MM.1S (cell line): ENCODE measurements around the gene KCNIP3.

Experiments used
- EZH2 ChIP-seq: fragments of 300-600 bp; sonication (generic); optimal IDR thresholded peaks from 2 replicates; pipeline ENCODE3; 2017; ENCODE audit warnings: low read depth, mild to moderate bottlenecking, antibody characterized with exemption, low read length, mixed read lengths
- TF ChIP-seq, protein P1 (sequence below): fragments of 300-600 bp; sonication (generic); IDR thresholded peaks from 2 replicates; pipeline ENCODE4 v1.5.1; 2016; ENCODE audit warnings: antibody characterized with exemption, low read length, mixed read lengths

DNA sequence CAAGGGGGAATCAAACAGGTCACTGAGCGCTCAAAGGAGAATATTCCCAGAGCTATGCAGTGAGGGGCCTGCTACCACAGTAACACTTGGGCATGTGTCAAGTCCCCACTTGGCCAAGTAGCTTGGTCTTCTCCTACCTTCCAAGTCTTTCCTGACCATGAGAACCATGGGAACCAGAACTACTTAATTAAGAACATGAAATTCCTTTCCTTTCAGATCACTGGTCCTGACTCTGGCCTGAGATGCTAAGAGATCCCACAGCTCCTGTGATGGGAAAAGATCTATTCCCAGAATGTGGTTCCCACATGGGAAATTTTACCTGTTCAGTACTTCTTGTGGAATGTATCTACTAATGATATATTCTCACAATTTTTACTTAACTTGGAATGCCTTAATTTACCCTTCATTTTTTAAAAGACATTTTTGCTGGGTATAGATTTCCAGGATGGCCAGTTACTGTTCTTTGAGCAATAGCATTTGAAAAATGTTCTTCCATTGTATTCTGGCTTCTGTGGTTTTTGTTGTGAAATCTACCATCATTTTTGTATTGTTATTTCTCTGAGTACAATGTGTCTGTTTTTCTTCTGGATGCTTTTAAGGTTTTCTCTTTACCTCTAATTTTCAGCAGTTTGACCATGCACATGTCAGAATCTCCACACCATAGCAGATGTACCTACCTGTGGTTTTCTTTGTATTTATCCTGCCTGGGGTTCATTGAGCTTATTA is 37.9 kb downstream of the KCNIP3 start:
- TF ChIP-seq, protein P1, sequence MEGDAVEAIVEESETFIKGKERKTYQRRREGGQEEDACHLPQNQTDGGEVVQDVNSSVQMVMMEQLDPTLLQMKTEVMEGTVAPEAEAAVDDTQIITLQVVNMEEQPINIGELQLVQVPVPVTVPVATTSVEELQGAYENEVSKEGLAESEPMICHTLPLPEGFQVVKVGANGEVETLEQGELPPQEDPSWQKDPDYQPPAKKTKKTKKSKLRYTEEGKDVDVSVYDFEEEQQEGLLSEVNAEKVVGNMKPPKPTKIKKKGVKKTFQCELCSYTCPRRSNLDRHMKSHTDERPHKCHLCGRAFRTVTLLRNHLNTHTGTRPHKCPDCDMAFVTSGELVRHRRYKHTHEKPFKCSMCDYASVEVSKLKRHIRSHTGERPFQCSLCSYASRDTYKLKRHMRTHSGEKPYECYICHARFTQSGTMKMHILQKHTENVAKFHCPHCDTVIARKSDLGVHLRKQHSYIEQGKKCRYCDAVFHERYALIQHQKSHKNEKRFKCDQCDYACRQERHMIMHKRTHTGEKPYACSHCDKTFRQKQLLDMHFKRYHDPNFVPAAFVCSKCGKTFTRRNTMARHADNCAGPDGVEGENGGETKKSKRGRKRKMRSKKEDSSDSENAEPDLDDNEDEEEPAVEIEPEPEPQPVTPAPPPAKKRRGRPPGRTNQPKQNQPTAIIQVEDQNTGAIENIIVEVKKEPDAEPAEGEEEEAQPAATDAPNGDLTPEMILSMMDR, result no peak
- no peak for TF ChIP-seq EZH2
